Fibroblast of upper back skin (primary cell): ENCODE data around the gene UROD.
"Not testable (repeated sequence)": the region's sequence is repeated elsewhere in the genome, so short reads cannot be mapped to it uniquely, and the experiment has no call there.

Experiments
- DNase-seq: peaks from one replicate; pipeline ENCODE4 v3.0.0-alpha.2; 2013

Gene UROD

GRCh38 chr1:45043094-45043493 is 31.0 kb downstream of the UROD start:
- DNase-seq, result no peak

GRCh38 chr1:45044916-45045315 is 32.9 kb downstream of the UROD start:
- no peak for DNase-seq

DNA sequence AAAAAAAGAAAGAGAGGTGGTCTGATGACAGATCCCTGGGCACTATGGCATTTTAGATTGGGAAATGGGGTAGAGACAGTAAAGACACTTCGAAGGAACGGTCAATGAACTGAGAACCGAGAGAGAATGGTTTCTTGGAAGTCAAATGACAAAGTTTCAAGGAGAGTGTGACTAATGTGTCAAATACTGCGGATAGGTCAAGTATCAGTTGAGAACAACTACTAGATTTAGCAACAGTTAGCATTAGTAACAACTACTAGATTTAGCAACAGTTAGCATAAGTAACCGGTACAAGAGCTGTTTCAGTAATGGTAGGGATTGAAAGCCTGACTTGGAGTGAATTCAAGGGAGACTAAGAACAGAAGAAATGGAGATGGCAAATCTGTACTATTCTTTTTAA is 35.0 kb downstream of the UROD start:
- DNase-seq, result no peak

DNA sequence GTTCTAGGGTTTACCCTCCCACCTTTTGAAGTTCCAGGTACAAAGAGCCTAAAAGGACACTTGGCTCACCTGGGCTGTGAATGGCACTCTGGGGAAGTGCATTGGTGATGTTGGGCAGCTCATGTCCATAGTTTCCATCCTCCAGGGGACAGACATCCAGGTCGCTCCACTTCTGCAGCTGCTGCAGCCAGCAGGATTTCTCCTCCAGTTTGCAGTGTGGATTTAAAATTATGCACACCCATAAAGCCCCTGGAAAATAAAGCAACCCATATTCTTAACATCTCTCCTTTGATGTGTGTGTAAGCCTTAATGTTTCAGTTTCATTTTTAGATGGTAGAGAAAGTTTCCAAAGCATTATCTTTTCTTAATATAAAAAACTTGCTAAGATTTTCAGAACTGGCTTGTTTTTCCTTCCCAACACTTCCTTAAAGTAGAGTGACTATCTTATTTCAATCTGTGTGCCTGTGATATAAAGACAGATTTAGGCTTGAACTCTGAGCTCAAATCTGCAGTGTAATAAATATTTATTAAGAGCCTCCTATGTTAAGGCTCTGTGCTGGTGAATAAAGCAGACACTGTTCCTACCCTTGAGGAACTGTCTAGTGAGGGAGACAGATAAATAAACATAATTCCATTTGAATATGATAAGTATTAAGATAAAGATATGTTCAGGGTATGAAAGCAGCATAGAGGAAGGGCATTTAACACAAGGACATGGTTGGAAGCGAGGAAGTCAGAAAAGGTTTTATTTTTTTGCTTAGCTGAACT is 39.1 kb downstream of the UROD start:
- DNase-seq, result no peak

DNA sequence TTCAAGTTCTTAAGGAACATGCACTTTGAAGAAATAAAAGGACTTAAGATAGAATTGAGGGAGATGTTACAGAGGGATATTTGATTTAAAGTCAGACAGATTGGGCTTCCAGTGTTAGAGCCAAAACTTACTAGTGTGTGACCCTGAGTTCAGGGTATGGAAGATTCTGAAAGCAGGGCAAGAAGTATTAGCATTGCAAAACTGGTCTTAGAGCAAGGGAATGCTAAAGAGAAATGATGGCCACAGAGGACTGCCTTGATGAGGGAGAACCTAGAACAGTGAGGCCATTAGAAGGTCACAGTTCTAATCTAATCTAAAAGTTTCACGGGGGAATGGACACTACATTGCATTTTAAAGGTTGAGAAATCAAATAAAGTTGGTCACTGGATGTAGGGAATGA is 45.5 kb downstream of the UROD start:
- no peak for DNase-seq

DNA sequence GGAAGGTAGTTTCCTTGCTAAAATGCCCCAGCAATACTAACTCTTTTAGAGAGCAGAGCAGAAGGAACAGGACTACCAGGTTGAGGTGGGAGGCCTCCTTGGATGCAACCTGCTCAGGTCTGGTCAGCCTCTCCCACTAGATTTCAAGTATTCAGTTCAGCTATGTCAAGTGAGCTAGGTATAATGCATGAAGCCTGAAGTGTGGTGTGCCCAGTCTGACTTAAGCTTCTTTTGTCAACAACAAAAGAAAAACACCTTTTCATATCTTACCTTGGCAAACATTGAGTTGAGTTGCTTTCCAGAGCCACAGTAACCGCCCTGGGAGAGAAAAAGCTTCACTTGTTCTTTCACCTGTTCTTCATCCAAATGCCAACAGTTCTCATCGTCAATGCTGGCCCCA is 47.8 kb downstream of the UROD start:
- DNase-seq, result no peak

DNA sequence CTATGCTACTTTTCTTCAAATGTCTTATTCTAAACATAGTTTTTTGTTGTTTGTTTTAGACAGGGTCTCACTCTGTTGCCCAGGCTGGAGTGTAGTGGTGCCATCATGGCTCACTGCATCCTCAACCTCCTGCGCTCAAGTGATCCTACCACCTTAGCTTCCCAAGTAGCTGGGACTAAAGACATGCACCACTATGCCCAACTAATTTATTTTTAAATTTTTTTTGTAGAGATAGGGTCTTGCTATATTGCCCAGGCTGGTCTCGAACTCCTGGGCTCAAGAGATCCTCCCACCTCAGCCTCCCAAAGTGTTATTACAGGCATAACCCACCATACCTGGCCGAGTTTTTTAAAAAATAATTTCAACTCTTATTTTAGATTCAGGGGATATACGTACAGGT is 50.4 kb downstream of the UROD start:
- DNase-seq, result not testable (repeated sequence)

DNA sequence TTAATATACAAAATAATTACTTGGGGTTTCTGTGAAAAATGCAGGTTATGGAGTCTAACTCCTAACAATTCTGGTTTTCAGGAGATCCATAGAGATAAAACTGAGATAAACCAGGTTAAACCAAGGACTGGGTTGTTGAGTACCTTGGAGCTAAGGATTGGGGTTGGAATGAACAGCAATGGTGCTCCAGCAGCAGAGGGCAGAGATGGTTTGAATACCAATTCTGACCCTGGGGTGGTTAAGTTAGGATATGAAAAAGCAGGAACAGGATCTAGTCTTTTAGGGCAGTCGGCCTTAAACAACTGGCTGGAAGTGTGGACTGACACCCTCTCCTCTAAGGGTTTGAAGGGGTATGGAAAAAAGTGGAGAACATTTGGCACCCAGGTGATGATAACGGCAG is 53.0 kb downstream of the UROD start:
- no peak for DNase-seq
